ENCODE data around the gene CR1.
A peak's percentile ranks its signal among the peaks of the same experiment; 100 is the strongest.
"Not testable (repeated sequence)": the region's sequence is repeated elsewhere in the genome, so short reads cannot be mapped to it uniquely, and the experiment has no call there.

The CR1 gene

DNA sequence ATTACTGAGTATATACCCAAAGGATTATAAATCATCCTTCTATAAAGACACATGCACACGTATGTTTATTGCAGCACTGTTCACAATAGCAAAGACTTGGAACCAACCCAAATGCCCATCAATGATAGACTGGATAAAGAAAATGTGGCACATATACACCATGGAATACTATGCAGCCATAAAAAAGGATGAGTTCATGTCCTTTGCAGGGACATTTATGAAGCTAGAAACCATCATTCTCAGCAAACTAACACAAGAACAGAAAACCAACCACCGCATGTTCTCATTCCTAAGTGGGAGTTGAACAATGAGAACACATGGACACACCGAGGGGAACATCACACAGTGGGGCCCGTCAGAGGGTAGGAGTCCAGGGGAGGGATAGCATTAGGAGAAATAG, 98.1 kb downstream of the CR1 start:
- DNase-seq: not testable (repeated sequence)

DNA sequence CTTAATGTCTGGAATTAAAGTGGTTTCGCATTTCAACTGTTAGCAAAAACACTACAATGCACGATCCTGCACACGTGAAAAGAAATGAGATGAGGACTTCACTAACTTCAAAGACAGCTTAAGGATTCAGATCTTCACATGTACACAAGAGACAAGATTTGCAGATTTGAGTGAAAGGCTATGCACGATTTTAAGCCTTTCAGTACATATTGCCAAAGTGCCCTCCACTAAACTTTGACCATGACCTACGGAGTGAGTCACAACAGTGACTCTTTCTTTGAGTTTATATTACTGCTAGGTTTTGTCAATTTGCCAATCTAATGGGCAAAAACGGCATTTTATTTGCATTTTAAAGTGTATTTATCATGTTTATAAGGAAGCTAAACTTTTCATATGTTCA, 107.8 kb downstream of the CR1 start:
- no peak for DNase-seq

- DNase-seq: no peak
Measured at GRCh38 chr1:207605444-207606361, 109.7 kb downstream of the CR1 start.

DNA sequence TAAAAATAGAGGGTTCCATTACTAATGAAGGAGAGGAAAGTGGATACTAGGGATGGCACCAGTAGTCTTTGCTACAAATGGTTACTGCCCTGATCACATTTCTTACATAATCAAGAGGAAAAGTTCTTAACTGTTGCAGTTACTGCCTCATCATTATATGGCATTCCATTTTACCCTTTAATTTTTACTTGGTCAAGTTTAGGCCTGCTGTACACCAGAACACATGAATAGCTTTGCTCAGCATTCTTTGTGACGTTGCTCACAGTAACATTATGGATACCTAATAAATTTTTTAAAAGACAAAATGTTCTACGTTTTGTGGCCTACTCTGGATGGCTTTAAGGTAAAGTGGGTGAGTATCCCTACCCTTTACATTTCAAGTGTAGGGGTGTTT, 110.4 kb downstream of the CR1 start:
- DNase-seq: no peak

GRCh38 chr1:207612762-207613161, 116.8 kb downstream of the CR1 start:
- DNase-seq: no peak

- peak; percentile 80 to 90 for DNase-seq
Measured at GRCh38 chr1:207619871-207620542, 124.0 kb downstream of the CR1 start.

DNA sequence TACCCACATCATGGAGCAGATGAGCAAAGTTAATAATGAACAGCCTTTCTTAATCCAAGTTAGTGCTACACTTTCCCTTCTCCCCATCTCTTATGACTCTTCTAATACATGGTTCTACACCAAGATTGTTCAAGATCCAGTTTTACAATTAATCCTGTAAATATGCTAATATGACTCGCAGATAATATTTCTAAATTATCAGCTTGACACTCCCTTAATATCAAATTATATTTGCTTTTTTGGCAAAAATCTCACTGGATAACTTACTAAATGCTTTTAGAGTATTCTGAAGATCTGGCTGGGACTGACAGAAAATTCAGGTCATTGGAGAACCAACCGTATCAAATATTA, 124.6 kb downstream of the CR1 start:
- no peak for DNase-seq

DNA sequence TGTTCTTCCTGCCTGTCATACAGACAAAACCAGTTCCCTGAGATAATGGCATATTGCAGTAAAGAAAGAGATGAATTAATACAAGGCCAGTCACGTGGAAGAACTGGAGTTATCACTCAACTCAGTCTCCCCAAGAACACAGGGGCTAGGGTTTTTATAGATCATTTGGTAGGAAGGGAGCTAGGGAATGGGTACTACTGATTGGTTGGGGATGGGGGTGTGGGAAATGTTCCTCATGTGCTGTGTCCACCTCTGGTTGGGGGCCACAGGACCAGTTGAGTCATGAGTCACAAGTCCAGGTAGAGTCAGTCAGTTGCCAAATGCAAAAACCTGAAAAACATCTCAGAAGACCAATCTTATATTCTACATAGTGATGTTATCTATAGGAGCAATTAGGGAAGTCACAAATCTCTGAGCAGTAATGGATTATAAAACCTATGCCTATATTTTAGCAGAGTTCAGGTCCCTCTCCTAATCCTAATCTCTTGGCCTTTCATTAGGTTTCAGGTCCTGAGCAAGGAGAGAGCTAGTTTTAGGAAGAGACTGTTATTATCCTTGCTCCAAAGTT, 129.6 kb downstream of the CR1 start:
- not testable (repeated sequence) for DNase-seq

DNA sequence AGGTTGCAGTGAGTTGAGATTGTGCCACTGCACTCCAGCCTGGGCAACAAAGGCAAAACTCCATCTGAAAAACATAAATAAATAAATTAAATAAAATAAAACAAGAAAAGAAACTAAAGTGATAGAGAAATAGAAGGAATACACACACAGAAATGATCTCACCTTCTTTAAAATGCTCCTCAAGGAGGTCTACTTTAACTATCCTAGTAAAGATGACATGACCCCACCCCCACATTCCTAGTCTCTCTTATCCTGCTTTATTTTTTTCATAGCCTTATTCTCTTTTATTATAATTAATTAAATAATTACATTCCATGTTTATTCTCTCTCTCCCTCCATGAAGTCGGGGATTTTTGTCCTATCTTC, 131.0 kb downstream of the CR1 start:
- no peak for DNase-seq

DNA sequence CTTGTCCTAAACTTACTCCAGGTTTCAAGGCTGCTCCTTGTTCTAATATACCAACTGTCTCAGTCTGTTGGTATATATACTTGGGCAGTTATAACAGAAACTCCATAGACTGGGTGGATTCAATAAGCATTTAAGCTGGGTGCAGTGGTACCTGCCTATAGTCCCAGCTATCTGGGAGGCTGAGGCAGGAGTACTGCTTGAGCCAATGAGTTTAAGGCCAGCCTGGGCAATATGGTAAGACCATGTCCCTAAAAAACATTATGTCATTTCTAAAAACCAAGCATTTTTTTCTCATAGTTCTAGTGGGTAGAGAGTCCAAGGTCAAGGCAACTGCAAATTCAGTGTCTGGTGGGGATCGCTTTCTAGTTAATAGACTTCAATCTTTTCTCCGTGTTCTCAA, 131.5 kb downstream of the CR1 start:
- no peak for DNase-seq

GRCh38 chr1:207628776-207629175, 132.8 kb downstream of the CR1 start:
- no peak for DNase-seq

- no peak for DNase-seq
Measured at GRCh38 chr1:207631137-207631536, 135.2 kb downstream of the CR1 start.

GRCh38 chr1:207633226-207633625, 137.3 kb downstream of the CR1 start:
- DNase-seq: no peak

GRCh38 chr1:207633699-207634289, 137.8 kb downstream of the CR1 start:
- DNase-seq: not testable (repeated sequence)

DNA sequence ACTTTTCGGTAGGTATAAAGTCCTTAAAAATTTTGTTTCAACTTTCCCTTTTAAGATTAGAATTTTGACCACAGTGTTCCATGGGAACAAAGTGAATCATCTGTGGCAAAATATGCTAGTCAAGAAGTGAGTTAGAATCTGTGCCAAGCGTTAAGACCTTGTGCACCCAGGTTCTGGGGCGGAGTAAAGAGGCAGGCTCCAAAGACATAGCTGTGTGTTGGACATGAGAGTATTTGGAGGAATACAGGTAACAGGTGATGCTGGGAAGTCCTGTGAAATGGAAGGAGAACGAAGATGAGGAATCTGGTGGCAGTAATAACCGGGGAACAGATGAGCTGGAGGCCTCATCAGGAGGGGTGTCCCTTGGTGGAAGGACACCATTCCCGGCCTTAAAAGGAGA, 138.3 kb downstream of the CR1 start:
- DNase-seq: not testable (repeated sequence)

- DNase-seq: peak in 1 of 2 experiments; percentile 22
Measured at GRCh38 chr1:207635569-207636186, 139.7 kb downstream of the CR1 start.

DNA sequence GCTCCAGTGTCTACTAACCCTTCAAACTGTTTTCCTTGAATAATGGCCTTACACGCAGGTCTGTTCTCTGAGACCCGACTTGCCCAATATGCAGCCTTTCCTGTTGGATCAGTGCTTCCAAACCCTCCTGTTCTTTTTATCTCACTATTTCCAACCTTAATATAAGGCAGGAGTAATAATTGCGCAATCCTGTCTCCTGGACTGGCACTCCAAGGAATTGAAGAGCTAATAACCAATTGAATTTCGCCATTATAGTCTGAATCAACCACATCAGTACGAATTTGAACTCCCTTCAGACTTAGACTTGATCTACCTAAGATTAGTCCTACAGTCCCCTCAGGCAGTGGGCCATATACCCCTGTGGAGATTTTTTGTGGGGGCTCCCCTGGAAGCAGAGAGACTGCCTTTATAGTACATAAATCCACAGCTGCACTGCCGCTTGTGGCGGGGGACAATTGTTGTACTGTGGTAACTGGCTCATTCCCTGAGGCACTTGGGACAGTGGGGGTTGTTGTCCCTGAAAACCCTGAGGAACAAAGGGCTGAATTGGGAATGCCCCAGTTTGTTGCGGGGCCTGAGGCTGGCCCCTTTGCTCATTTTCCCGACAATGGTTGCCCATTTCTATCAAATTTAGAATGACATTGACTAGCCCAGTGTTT, 142.7 kb downstream of the CR1 start:
- not testable (repeated sequence) for DNase-seq

DNA sequence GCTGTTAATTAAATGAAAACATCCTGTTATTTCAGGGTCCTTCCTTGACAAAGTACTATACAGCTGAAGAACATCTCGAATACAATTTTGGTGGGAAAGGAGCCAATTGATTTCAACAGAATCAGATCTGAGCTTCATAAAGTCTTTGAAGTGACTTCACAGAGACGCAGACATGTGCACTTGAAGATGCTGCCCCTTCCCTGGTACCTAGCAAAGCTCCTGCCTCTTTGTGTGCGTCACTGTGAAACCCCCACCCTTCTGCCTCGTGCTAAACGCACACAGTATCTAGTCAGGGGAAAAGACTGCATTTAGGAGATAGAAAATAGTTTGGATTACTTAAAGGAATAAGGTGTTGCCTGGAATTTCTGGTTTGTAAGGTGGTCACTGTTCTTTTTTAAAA, 143.4 kb downstream of the CR1 start:
- not testable (repeated sequence) for DNase-seq

GRCh38 chr1:207644166-207644851, 148.4 kb downstream of the CR1 start:
- DNase-seq: no peak

GRCh38 chr1:207644852-207645634, 149.1 kb downstream of the CR1 start, which contains the start of gene CR1L:
Gene CR1L (plus strand): TSS chr1:207645133. CDS start chr1:207645234, 101 bp downstream.
- no peak for DNase-seq

- DNase-seq: no peak
Measured at GRCh38 chr1:207645635-207646081, 149.7 kb downstream of the CR1 start.

Data from Kasumi-1 (cell line).